SK-N-SH (cell line): ENCODE measurements around the gene SLC9A2. TPM values are rescaled to one million over a fixed set of nuclear protein-coding genes. Genes with fewer than 3 reads are reported as not detected.

Experiments
- CTCF ChIA-PET: fragments of 300-600, 350-600 bp; formaldehyde crosslinking; extraction: SDS; loops from one replicate; lab custom pipeline; 2021; lab: Yijun Ruan, JAX
- POLR2A ChIA-PET: fragments of 350-600 bp; sonication (Branson Sonifier 250); formaldehyde crosslinking; extraction: SDS; loops from one replicate; lab custom pipeline; 2020; ENCODE audit warnings: antibody characterized with exemption, inconsistent platforms; lab: Yijun Ruan, JAX
- DNase-seq: peaks from one replicate; pipeline ENCODE4 v3.0.0; 2012
- H2AFZ ChIP-seq: fragments of 200-600 bp; sonication (generic); 2 replicates; pipeline ENCODE4 v1.8.1; 2016; ENCODE audit warnings: antibody characterized with exemption, mild to moderate bottlenecking, low read depth
- H3F3A ChIP-seq: fragments of 200-600 bp; sonication (generic); replicated peaks from 2 replicates; pipeline ENCODE3; 2016; ENCODE audit warnings: antibody characterized with exemption, mild to moderate bottlenecking; ENCODE audit not compliant: insufficient read depth
- H3K27ac ChIP-seq, 2 experiments: fragments of 200-500 bp in 1 of 2; fragments of 200-600 bp in 1 of 2; sonication (Bioruptor generic) in 1 of 2; sonication (generic), shearing (Covaris generic) in 1 of 2; 2 replicates each; pipeline versions ENCODE4 v1.5.1 to v1.6.1; 2014 to 2016; ENCODE audit warnings: low read depth in 2 of 2, inconsistent platforms in 1 of 2, low read length in 1 of 2, mild to moderate bottlenecking in 1 of 2, mixed read lengths in 1 of 2
- H3K27me3 ChIP-seq: fragments of 200-600 bp; sonication (generic), shearing (Covaris generic); 2 replicates; pipeline ENCODE4 v1.6.1; 2016; ENCODE audit warnings: mixed run types; ENCODE audit not compliant: insufficient read depth
- H3K36me3 ChIP-seq, 2 experiments: fragments of 200-500 bp in 1 of 2; fragments of 200-600 bp in 1 of 2; sonication (Bioruptor generic) in 1 of 2; sonication (generic) in 1 of 2; replicated peaks in 1 of 2; 2 replicates each; pipeline versions ENCODE3 to v1.5.1; 2014 to 2016; ENCODE audit warnings: low read length in 1 of 2, mild to moderate bottlenecking in 1 of 2; ENCODE audit not compliant: insufficient read depth in 2 of 2, control insufficient read depth in 1 of 2
- H3K4me1 ChIP-seq, 2 experiments: fragments of 200-500 bp in 1 of 2; fragments of 200-600 bp in 1 of 2; sonication (Bioruptor generic) in 1 of 2; sonication (generic), shearing (Covaris generic) in 1 of 2; 2 replicates each; pipeline versions ENCODE4 v1.5.1 to v1.6.1; 2014 to 2016; ENCODE audit warnings: low read depth in 1 of 2, low read length in 1 of 2, mixed run types in 1 of 2; ENCODE audit not compliant: insufficient read depth in 2 of 2, control insufficient read depth in 1 of 2
- H3K4me2 ChIP-seq: fragments of 200-600 bp; sonication (generic), shearing (Covaris generic); 2 replicates; pipeline ENCODE4 v1.6.1; 2017; ENCODE audit warnings: mixed run types
- H3K4me3 ChIP-seq, 2 experiments: fragments of 200-500 bp in 1 of 2; fragments of 200-600 bp in 1 of 2; sonication (Bioruptor generic) in 1 of 2; sonication (generic), shearing (Covaris generic) in 1 of 2; 2 replicates each; pipeline versions ENCODE4 v1.5.1 to v1.8.1; 2014 to 2016; ENCODE audit warnings: low read depth in 2 of 2, inconsistent platforms in 1 of 2, low read length in 1 of 2, mild to moderate bottlenecking in 1 of 2, mixed read lengths in 1 of 2, moderate library complexity in 1 of 2
- H3K79me2 ChIP-seq: fragments of 200-600 bp; sonication (generic); 2 replicates; pipeline ENCODE4 v1.8.1; 2017; ENCODE audit warnings: mild to moderate bottlenecking; ENCODE audit not compliant: insufficient read depth
- H3K9ac ChIP-seq: fragments of 200-600 bp; sonication (generic); 2 replicates; pipeline ENCODE4 v1.6.1; 2017; ENCODE audit warnings: mixed run types
- H3K9me2 ChIP-seq: fragments of 200-600 bp; sonication (generic); 2 replicates; pipeline ENCODE4 v1.6.1; 2017; ENCODE audit warnings: mixed run types
- H3K9me3 ChIP-seq: fragments of 200-600 bp; sonication (generic); 2 replicates; pipeline ENCODE4 v1.6.1; 2017; ENCODE audit warnings: mixed run types, mild to moderate bottlenecking, moderate library complexity
- H4K20me1 ChIP-seq: fragments of 200-600 bp; sonication (generic); 2 replicates; pipeline ENCODE4 v1.6.1; 2017; ENCODE audit warnings: mild to moderate bottlenecking, mixed run types; ENCODE audit not compliant: insufficient read depth
- CTCF ChIP-seq: fragments of 200-600 bp; sonication (generic); IDR thresholded peaks from 2 replicates; pipeline ENCODE4 v1.6.1; 2017; ENCODE audit warnings: antibody characterized with exemption, mild to moderate bottlenecking, moderate library complexity
- ELF1 ChIP-seq: IDR thresholded peaks from 2 replicates; pipeline ENCODE4 v1.4.0; 2012
- EP300 ChIP-seq, 2 experiments: IDR thresholded peaks; 2 replicates each; pipeline versions ENCODE4 v1.4.0 to v1.6.1; 2012; ENCODE audit warnings: borderline replicate concordance in 1 of 2, low read depth in 1 of 2, low read length in 1 of 2
- MAX ChIP-seq: IDR thresholded peaks from 2 replicates; pipeline ENCODE4 v1.4.0; 2012; ENCODE audit warnings: low read depth
- MEF2A ChIP-seq: IDR thresholded peaks from 2 replicates; pipeline ENCODE4 v1.4.0; 2012; ENCODE audit warnings: low read depth, borderline replicate concordance
- NRF1 ChIP-seq: IDR thresholded peaks from 2 replicates; pipeline ENCODE4 v1.6.1; 2012; ENCODE audit warnings: low read depth, mild to moderate bottlenecking, low read length
- POLR2AphosphoS5 ChIP-seq: IDR thresholded peaks from 2 replicates; pipeline ENCODE4 v1.6.1; 2012; ENCODE audit warnings: low read depth, low read length
- RCOR1 ChIP-seq: fragments of 150-350 bp; IDR thresholded peaks from 2 replicates; pipeline ENCODE4 v1.6.1; 2017; ENCODE audit warnings: antibody characterized with exemption, low read length
- REST ChIP-seq: IDR thresholded peaks from 2 replicates; pipeline ENCODE4 v1.6.1; 2012; ENCODE audit warnings: mild to moderate bottlenecking, low read depth, low read length, moderate library complexity
- SMC3 ChIP-seq: IDR thresholded peaks from 2 replicates; pipeline ENCODE4 v1.6.1; 2012; ENCODE audit warnings: low read depth, low read length, improper control_type of control experiment
- TAF1 ChIP-seq: IDR thresholded peaks from 2 replicates; pipeline ENCODE4 v1.6.1; 2012; ENCODE audit warnings: low read depth, mild to moderate bottlenecking, low read length, moderate library complexity, borderline replicate concordance
- TCF12 ChIP-seq: IDR thresholded peaks from 2 replicates; pipeline ENCODE4 v1.4.0; 2012
- TEAD4 ChIP-seq: IDR thresholded peaks from 2 replicates; pipeline ENCODE4 v1.4.0; 2012; ENCODE audit warnings: mild to moderate bottlenecking, borderline replicate concordance; ENCODE audit not compliant: insufficient read depth
- ZBTB33 ChIP-seq: IDR thresholded peaks from 2 replicates; pipeline ENCODE4 v1.4.0; 2012; ENCODE audit warnings: low read depth, borderline replicate concordance
- whole genome bisulfite sequencing: methylation state at CpG from one replicate; pipeline ENCODE4 v1.1.6; 2017; ENCODE audit warnings: low lambda C conversion rate; 5-methylcytosine and 5-hydroxymethylcytosine counted together
- polyA plus RNA-seq, 3 experiments: library from polyadenylated mRNA; depleted of rRNA; stranded (reverse); fragments of >200 nt; gene quantifications; 2 replicates each; pipeline ENCODE4 v1.2.3, GENCODE V29; 2012

Gene SLC9A2
- polyA plus RNA-seq, 1 of the 3 experiments (the other 2 are of a cell fraction): not detected

GRCh38 chr2:102603904-102604303, 15.4 kb upstream of the SLC9A2 start:
- DNase-seq: no peak
- 15% methylated on average over 4 of the region's 4 CpGs for WGBS
- H3K9me2 ChIP-seq: no peaks in the 10 kb centered on the region
- no peaks in the 10 kb centered on the region for H4K20me1 ChIP-seq
- H3K9ac ChIP-seq: no peak overlapping the region
- H3K27me3 ChIP-seq: no peaks in the 10 kb centered on the region; the same call in 1 of the 2 replicates
- H3K4me3 ChIP-seq: no peak overlapping the region
- no peak overlapping the region for H3K27ac ChIP-seq
- no peak for TF ChIP-seq EP300 (IDR thresholded peaks at IDR 0.05; ENCODE audit: borderline replicate concordance in 1 of 2, low read depth in 1 of 2, low read length in 1 of 2)
- TF ChIP-seq CTCF: no peak
- no peak for TF ChIP-seq POLR2AphosphoS5
- H3K4me1 ChIP-seq: no peaks in the 10 kb centered on the region
- ChIA-PET CTCF (interaction anchor here (1.8 kb wide), 1 partner anchor 12 kb away, joined by 8 read pairs; no protein-coding TSS in a partner anchor), POLR2A (no interaction called here)
- no peaks in the 10 kb centered on the region for H3K9me3 ChIP-seq
- H3K36me3 ChIP-seq: no peaks in the 10 kb centered on the region
- no peak overlapping the region for H3K4me2 ChIP-seq
- H2AFZ ChIP-seq: no peak overlapping the region
- H3K79me2 ChIP-seq: no peaks in the 10 kb centered on the region
- H3F3A ChIP-seq: no peaks in the 10 kb centered on the region

- H2AFZ ChIP-seq: no peak overlapping the region
- TF ChIP-seq MAX (no peak), NRF1 (no peak), TAF1 (no peak), EP300 (IDR thresholded peaks at IDR 0.05; ENCODE audit: borderline replicate concordance in 1 of 2, low read depth in 1 of 2, low read length in 1 of 2) (no peak), ZBTB33 (no peak), REST (no peak), ELF1 (no peak), RCOR1 (no peak), TCF12 (no peak), SMC3 (no peak), TEAD4 (no peak), MEF2A (no peak)
- no peaks in the 10 kb centered on the region for H3K36me3 ChIP-seq
- no peak overlapping the region for H3K4me3 ChIP-seq
- ChIA-PET CTCF (interaction anchor here (1.8 kb wide), 1 partner anchor 11 kb away, joined by 8 read pairs; no protein-coding TSS in a partner anchor), POLR2A (no interaction called here)
- no peaks in the 10 kb centered on the region; the same call in 1 of the 2 replicates for H3K27me3 ChIP-seq
- 5% methylated on average over 3 of the region's 3 CpGs for WGBS
- no peaks in the 10 kb centered on the region for H3F3A ChIP-seq
- H3K9ac ChIP-seq: no peak overlapping the region
- no peaks in the 10 kb centered on the region for H4K20me1 ChIP-seq
- H3K4me1 ChIP-seq: no peaks in the 10 kb centered on the region
- H3K27ac ChIP-seq: no peak overlapping the region
- no peaks in the 10 kb centered on the region for H3K79me2 ChIP-seq
- DNase-seq: no peak
- no peaks in the 10 kb centered on the region for H3K9me3 ChIP-seq
- H3K9me2 ChIP-seq: no peaks in the 10 kb centered on the region
- no peak overlapping the region for H3K4me2 ChIP-seq
These were observed 14.6 kb upstream of the SLC9A2 start for GRCh38 chr2:102604769-102605168.
